ENCODE data around the gene ZNHIT1.

Gene ZNHIT1

GRCh38 chr7:101217388-101218235 lies at the start of gene ZNHIT1, which contains the start of gene PLOD3:
Gene ZNHIT1 (plus strand): TSS chr7:101218165. CDS start chr7:101218196, 31 bp downstream.
Gene PLOD3 (minus strand): TSS chr7:101217581. CDS start chr7:101217274, 307 bp downstream.
- peak; percentile 99 for DNase-seq

DNA sequence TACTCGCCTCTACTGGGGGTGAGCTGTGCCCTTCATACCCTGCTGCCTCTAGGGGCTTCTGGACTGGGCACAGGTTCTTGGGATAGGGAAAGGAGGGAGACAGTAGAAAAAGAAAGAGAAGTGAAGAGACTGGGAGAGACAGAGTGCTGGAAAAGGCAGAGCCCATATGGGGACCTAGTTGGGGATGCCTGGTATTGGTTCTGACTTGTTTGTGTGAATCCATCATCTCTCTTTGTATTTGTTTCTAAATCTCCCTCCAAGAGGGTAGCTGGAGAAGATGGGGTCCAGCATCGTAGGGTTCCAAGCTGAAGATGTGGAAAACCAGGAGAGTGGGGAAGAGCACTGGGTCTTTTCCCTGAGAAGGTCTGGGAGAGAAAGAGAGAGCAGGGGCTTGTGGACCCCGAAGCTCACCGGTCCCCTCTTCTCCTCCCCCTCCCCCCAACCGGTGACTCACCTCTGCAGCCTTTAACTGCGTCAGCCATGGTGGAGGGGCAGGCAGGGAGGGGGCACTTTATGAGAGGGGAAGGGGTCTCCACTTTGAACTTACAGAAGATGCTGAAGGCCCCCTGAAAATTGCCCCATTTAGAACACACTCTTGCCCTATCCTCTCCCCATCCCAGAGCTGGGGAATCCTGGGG lies 49.4 kb upstream of the ZNHIT1 start:
- DNase-seq = no peak

DNA sequence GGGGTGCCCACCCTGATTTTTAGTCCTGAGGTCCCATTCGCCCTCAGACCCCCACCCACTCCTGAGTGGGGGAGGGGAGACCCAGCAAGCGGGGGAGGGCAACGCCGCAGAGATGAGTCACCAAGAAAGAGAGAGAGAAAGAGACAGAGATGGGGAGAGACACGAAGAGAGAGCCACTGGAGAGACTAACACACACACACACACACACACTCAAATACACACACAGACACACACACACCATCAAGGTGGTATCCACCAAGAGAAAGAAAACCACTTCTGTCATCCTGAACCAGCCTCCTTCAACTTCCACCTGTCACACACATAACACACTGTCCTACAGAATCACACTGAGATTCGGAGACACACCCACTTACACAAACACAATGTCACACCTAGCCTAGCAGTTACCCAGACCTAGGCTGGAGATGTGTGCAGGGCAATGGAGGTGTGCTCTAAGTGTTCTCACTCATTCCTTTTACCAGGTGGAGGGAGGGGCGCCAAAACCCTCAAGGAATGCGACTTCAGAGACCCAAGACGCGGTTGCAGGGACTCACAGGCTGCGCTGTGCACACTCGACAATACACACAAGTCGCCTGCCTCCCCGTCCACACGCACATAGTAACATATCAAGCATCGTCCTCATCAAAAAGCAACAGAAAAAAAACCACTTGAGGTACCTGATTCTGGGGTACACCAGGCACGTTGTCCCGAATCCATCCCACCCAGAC lies 48.7 kb upstream of the ZNHIT1 start:
- DNase-seq = no peak

DNA sequence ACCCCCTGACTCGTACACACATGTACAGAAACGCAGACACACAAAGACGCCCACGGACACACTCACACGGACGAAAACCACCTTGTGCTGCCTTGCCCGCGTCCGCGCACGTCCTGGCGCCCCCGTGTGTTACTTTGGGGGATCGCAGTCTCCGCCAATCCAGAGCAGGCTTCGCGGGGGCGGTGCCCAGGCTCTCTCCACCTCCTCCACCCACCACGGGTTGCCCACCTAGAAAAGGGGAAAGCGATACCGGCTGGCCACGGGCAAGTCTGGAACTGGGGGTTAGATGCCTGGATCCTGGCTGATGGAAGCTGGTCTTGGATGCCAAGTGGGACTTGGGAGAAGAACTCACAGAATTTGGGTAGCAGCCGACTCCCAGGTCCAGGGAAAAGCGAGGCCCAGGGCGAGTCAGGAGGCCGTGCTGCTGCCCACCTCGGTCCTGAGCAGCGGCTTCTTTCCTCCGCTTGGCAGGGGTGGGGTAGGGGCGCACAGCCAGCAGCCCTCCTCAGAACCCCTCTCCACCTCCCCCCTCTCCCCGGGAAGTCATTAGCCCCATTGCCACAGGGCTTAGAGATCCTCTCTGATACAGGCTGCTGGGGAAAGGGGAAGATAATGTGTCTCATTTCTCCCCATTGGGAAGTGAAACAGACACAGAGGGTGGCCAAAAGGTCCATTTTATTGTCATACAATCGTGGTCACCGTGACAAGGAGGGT lies 48.0 kb upstream of the ZNHIT1 start:
- peak; percentile 74 for DNase-seq

DNA sequence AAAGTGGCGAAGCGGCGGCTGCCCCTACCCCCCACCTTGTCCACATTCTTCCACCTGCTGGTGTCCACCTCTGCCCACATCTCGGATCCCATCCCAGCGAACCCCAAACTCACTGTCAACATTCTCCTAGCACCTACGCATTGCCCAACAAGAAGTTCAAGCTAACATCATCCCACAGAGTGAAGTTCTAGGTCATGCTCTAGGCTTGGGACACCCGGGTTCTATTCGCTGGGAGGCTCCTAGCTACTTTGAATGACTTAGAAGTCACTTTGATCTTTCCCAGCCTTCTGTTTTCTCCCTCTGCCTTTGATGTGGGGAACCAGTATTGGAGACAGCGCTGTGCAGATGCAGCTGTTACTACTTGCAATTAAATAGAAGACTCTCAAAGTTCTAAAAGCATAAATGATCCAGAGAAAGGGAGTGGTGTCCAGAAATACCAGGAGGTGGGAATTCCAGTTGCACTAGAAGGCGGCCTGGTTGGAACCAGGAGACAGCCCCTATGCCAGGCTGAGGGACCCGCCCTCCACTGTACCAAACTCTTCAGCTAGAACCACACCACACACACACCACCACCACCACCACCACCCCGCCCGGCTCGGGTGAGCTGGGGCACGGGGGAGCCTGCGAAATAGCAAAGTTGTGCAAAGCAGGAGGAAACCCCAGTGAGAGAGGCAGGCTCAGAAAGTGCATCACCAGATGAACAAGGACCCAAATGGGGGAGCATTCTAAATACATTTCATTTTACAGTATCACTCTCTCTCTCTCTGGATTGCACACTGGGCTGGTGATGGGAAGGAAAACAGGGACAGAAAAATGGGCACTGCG lies 47.1 kb upstream of the ZNHIT1 start:
- no peak for DNase-seq

DNA sequence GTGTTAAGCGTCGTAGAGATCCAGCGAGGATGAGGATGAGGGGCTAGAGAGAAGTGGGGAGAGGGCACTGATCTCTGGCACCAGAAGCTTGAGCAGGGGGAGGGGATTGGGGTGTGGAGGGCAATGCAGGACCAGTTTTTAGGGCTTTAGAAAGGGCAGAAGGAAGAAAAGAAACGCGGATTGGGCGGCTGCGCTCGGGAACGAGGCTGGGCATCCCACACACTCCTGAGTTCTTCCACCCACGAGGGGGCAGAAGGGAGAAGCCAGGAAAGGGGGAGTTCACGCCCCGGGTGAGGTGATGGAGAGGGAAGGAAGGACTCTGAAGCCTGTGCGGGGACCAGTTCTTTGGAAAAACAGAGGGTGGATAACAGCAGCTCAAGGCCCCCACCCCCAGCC lies 46.5 kb upstream of the ZNHIT1 start:
- DNase-seq = peak; percentile 34

DNA sequence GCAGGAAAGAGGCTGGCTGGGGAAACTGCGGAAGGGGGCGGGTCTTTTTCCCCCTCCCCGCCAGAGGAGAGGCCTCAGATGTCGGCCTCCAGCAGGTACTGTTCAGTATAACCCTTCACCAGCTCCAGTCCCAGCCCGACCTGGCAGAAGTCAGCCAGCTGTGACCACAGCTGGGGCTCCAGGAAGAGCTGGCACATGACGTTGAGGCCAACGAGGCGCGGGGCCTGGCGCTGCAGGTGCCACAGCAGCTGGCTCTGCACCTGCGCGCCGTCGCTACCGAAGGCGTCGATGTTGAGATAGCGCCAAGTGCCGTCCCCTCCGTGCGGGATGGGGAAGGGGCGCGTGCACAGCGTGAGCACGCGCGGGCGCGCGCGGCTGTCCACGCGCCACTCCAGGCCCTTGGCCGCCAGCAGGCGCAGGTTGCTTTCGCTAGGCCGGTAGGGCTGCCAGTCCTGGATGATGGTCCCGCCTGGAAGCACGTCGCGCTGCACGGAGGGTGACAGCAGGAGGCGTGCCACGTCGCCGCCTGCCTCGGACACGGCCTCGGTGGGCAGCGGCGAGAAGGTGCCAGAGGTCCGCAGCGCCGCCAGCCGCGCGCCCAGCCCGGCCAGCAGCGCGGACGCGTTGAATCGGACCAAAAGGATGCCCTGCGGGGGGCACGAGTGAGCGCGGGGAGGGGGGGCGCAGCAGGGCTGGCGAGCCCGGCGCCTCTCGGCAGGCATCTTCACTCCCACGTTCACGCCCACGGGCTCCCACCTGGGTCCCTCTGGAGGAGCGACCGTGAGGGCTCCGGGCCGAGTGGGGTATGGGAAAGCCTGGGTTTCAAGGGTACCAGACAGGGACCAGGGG lies 45.7 kb upstream of the ZNHIT1 start:
- peak; percentile 85 for DNase-seq

DNA sequence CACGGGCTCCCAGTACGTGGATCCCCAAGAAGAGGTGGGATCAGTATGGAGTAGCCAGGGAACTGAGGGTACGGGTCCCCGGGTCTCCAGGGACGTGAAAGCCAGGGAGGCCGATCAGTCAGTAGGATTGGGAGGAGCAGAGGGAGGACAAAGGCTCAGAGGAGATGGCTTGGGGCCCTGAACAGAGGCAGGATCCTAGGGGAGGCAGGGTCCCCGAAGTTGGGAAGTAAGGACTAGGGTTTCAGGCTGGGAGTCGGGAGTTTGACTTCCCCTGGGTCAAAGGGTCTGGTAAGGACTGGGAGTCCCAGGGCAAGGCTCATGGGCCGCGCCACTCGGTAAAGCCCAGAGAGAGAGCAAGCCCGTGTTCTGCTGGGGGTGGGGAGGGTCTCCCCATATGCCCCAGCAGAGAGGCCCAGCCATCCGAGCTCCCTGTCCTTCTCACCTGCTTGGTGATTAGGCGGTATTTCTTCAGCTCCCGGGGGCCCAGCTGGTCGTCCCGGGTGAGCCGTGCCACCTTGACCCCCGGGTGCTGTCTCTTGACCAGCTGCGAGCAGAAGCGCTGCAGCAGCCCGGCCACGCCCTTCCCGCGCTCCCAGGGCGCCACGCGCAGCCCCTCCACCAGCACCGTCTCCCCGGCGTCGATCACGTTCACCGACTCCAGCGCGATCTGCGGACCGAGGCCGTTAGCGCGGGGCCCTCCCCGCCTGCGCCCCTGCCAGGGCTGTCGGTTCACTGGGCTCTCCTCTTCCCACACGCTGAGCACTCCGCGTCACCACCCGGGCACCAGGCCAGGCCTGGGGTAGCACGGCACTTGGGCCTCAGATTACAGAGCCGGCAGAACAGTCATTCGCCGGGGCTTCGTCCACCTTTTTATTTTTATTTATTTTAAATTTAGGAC lies 44.9 kb upstream of the ZNHIT1 start:
- peak; percentile 84 for DNase-seq

- peak; percentile 63 for DNase-seq
Observed at GRCh38 chr7:101173752-101174244, 44.2 kb upstream of the ZNHIT1 start.

- DNase-seq = no peak
Observed at GRCh38 chr7:101174322-101174854, 43.6 kb upstream of the ZNHIT1 start.

DNA sequence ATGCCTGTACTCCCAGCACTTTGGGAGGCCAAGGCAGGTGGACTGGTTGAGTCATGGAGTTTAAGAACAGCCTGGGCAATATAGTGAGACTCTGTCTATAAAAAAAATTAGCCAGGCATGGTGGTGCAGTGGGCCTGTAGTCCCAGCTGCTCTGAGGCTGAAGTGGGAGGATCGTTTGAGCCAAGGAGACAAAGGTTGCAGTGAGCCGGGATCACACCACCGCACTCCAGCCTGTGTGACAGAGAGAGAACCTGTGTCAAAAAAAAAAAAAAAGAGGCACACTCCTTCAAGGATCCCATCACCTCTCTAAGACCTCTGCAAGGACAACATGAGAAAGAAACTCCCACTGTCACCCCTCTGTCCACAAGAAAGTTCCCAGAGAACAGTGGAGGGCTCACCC lies 42.3 kb upstream of the ZNHIT1 start:
- no peak for DNase-seq

GRCh38 chr7:101177644-101178043 lies 40.3 kb upstream of the ZNHIT1 start:
- DNase-seq = no peak

- peak; percentile 61 for DNase-seq
Observed at GRCh38 chr7:101179117-101179516, 38.8 kb upstream of the ZNHIT1 start.

DNA sequence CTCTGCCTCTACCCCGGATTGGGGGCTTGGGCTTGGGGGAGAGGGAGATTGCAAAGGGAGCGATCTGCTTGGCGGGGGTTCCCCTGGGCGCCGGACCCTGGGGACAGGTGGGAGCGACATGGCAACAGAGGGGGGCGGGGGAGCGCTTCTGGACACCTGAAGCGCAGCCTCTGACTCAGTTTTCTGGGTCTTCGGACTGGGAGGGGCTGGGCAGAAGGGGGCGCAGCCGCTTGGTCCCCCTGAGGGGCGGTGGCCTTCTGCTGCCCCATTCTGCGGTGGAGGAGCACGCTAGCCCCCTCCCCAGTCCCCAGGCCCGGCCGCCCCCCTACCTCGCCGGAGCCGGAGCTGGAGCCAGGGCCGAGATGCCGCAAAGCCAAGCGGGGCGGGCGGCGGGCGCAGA lies 38.3 kb upstream of the ZNHIT1 start:
- peak; percentile 26 for DNase-seq

- DNase-seq = no peak
Observed at GRCh38 chr7:101180130-101180755, 37.7 kb upstream of the ZNHIT1 start, which contains the start of gene NAT16. Gene NAT16 (minus strand): TSS chr7:101180293. CDS start chr7:101174807, 5,486 bp downstream.

- no peak for DNase-seq
Observed at GRCh38 chr7:101185258-101185839, 32.6 kb upstream of the ZNHIT1 start.

- no peak for DNase-seq
Observed at GRCh38 chr7:101186194-101186593, 31.8 kb upstream of the ZNHIT1 start.

- no peak for DNase-seq
Observed at GRCh38 chr7:101186844-101187428, 31.0 kb upstream of the ZNHIT1 start.
